DOHH2 (cell line): ENCODE measurements around the gene KRT6B.

Source experiments
- H3F3A ChIP-seq: fragments of 200-600 bp; sonication (generic), shearing (Covaris generic); 2 replicates; pipeline ENCODE4 v1.6.0; 2016; ENCODE audit warnings: antibody characterized with exemption, mild to moderate bottlenecking; ENCODE audit not compliant: control insufficient read depth, insufficient read depth
- H3K27ac ChIP-seq: fragments of 200-600 bp; sonication (generic); 2 replicates; pipeline ENCODE4 v1.5.1; 2014; ENCODE audit warnings: low read depth, mild to moderate bottlenecking, low read length, moderate library complexity
- H3K27me3 ChIP-seq: fragments of 200-600 bp; sonication (generic); 2 replicates; pipeline ENCODE4 v1.6.1; 2014; ENCODE audit warnings: mild to moderate bottlenecking, low read length, mixed read lengths; ENCODE audit not compliant: control insufficient read depth
- H3K36me3 ChIP-seq: fragments of 200-600 bp; sonication (generic); 2 replicates; pipeline ENCODE4 v1.6.1; 2014; ENCODE audit warnings: mild to moderate bottlenecking, low read length, moderate library complexity, mixed read lengths; ENCODE audit not compliant: control insufficient read depth
- H3K4me1 ChIP-seq: fragments of 200-600 bp; sonication (generic); 2 replicates; pipeline ENCODE4 v1.6.1; 2014; ENCODE audit warnings: mild to moderate bottlenecking, low read length, mixed read lengths; ENCODE audit not compliant: control insufficient read depth
- H3K4me2 ChIP-seq: fragments of 200-600 bp; sonication (generic); 2 replicates; pipeline ENCODE4 v1.6.0; 2014; ENCODE audit warnings: mild to moderate bottlenecking, low read length, moderate library complexity
- H3K4me3 ChIP-seq: fragments of 200-600 bp; sonication (generic); 2 replicates; pipeline ENCODE4 v1.5.1; 2014; ENCODE audit warnings: mild to moderate bottlenecking, low read length, mixed read lengths
- H3K79me2 ChIP-seq: fragments of 200-600 bp; sonication (generic); 2 replicates; pipeline ENCODE4 v1.6.1; 2014; ENCODE audit warnings: mild to moderate bottlenecking, low read length, mixed read lengths; ENCODE audit not compliant: control insufficient read depth
- H3K9me2 ChIP-seq: fragments of 200-600 bp; sonication (generic); replicated peaks from 2 replicates; pipeline ENCODE4 v1.6.1; 2014; ENCODE audit warnings: mild to moderate bottlenecking, low read length, mixed read lengths; ENCODE audit not compliant: control insufficient read depth
- H3K9me3 ChIP-seq: fragments of 200-600 bp; sonication (generic); 2 replicates; pipeline ENCODE4 v1.6.1; 2014; ENCODE audit warnings: antibody characterized with exemption, low read length, mixed read lengths; ENCODE audit not compliant: control insufficient read depth, insufficient read depth
- H4K20me1 ChIP-seq: fragments of 200-600 bp; sonication (generic); 2 replicates; pipeline ENCODE4 v1.6.0; 2014; ENCODE audit warnings: low read depth, mild to moderate bottlenecking, antibody characterized with exemption, low read length, moderate library complexity; ENCODE audit not compliant: control insufficient read depth, insufficient read depth
- EZH2phosphoT487 ChIP-seq: fragments of 200-600 bp; sonication (generic); IDR thresholded peaks from 2 replicates; pipeline ENCODE4 v1.6.1; 2017; ENCODE audit warnings: borderline replicate concordance, mild to moderate bottlenecking, antibody characterized with exemption, low read length, moderate library complexity, mixed read lengths
- TF ChIP-seq, protein P1 (sequence below): fragments of 200-600 bp; sonication (generic); IDR thresholded peaks from one replicate; pipeline ENCODE4 v1.5.1; 2014; ENCODE audit warnings: antibody characterized with exemption, mild to moderate bottlenecking, low read depth, low read length; ENCODE audit not compliant: poor library complexity, severe bottlenecking

Gene KRT6B

DNA sequence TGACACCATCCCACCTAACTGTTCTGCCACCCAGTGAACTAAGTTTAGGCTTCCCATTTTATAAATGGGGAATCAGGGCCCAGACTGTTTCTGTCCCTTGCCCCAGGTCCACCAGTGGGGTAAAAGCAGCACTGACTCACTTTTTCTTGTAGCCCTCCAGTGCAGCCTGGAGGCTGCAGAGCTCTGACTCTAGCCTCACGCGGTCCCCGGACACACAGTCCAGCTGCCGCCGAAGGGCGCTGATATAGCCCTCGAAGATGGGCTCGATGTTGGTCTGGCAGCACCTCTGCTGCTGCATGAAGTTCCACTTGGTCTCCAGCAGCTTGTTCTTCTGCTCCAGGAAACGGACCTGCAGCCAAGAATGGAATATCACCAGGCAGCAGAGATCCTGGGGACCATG, 48.4 kb downstream of the KRT6B start:
- H3K4me1 ChIP-seq = no peaks in the 10 kb centered on the region
- H3K36me3 ChIP-seq = no peaks in the 10 kb centered on the region
- H3K9me2 ChIP-seq = no peaks in the 10 kb centered on the region
- peaks cover 3% of the 10 kb centered on the region; the same call in 1 of the 2 replicates for H3K27me3 ChIP-seq
- no peaks in the 10 kb centered on the region for H3K79me2 ChIP-seq
- no peaks in the 10 kb centered on the region for H3K9me3 ChIP-seq
- TF ChIP-seq, protein P1, sequence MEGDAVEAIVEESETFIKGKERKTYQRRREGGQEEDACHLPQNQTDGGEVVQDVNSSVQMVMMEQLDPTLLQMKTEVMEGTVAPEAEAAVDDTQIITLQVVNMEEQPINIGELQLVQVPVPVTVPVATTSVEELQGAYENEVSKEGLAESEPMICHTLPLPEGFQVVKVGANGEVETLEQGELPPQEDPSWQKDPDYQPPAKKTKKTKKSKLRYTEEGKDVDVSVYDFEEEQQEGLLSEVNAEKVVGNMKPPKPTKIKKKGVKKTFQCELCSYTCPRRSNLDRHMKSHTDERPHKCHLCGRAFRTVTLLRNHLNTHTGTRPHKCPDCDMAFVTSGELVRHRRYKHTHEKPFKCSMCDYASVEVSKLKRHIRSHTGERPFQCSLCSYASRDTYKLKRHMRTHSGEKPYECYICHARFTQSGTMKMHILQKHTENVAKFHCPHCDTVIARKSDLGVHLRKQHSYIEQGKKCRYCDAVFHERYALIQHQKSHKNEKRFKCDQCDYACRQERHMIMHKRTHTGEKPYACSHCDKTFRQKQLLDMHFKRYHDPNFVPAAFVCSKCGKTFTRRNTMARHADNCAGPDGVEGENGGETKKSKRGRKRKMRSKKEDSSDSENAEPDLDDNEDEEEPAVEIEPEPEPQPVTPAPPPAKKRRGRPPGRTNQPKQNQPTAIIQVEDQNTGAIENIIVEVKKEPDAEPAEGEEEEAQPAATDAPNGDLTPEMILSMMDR = no peak
- no peak for TF ChIP-seq EZH2phosphoT487
- H4K20me1 ChIP-seq = no peaks in the 10 kb centered on the region
- H3K4me3 ChIP-seq = no peak overlapping the region
- no peaks in the 10 kb centered on the region for H3F3A ChIP-seq
- H3K27ac ChIP-seq = no peak overlapping the region
- no peak overlapping the region for H3K4me2 ChIP-seq

DNA sequence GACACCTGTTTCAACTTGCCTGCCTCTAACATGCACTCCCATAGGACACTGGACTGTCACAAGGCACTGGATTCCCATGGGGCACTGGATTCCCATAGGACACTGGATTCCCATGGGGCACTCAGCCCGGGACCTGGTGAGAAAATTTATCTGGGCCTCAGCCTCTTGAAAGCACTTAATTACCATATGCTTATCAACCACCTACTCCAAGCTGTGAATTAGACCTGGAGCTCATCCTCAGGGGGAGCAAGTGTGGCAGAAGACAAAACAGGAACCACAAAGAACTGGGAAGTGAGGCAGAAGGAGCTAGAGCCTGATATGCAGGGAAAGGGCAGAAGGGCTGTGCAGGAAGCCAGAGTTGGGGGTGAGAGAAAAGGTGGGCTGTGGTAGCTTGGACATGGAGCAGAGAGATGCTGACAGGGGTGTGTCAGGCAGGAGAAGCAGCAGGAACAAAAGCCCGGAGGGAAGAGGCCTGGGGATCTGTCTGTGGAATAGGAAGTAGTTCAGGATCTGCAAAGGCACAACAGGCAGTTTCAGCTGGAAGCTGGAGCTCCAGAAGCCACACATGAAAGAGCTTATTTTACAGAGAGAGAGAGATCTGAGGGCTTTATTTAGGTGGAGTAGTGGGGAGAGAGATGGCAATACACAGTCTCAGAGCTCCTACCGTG, 48.9 kb downstream of the KRT6B start:
- H3K27ac ChIP-seq = no peak overlapping the region
- H3K4me2 ChIP-seq = no peak overlapping the region
- no peaks in the 10 kb centered on the region for H3K9me3 ChIP-seq
- no peaks in the 10 kb centered on the region for H4K20me1 ChIP-seq
- H3K4me1 ChIP-seq = no peaks in the 10 kb centered on the region
- no peaks in the 10 kb centered on the region for H3K79me2 ChIP-seq
- H3K27me3 ChIP-seq = peaks cover 3% of the 10 kb centered on the region; the same call in 1 of the 2 replicates
- H3K4me3 ChIP-seq = no peak overlapping the region
- TF ChIP-seq EZH2phosphoT487 = no peak
- no peaks in the 10 kb centered on the region for H3K9me2 ChIP-seq
- H3K36me3 ChIP-seq = no peaks in the 10 kb centered on the region
- H3F3A ChIP-seq = no peaks in the 10 kb centered on the region

GRCh38 chr12:52402377-52402776, 49.6 kb downstream of the KRT6B start:
- H3K27ac ChIP-seq = no peak overlapping the region
- H4K20me1 ChIP-seq = no peaks in the 10 kb centered on the region
- no peak overlapping the region for H3K4me2 ChIP-seq
- no peaks in the 10 kb centered on the region for H3K79me2 ChIP-seq
- no peak overlapping the region for H3K4me3 ChIP-seq
- TF ChIP-seq, protein P1 = no peak
- no peak for TF ChIP-seq EZH2phosphoT487
- H3F3A ChIP-seq = no peaks in the 10 kb centered on the region
- H3K9me3 ChIP-seq = no peaks in the 10 kb centered on the region
- peaks cover 3% of the 10 kb centered on the region; the same call in 1 of the 2 replicates for H3K27me3 ChIP-seq
- no peaks in the 10 kb centered on the region for H3K36me3 ChIP-seq
- no peaks in the 10 kb centered on the region for H3K9me2 ChIP-seq
- no peaks in the 10 kb centered on the region for H3K4me1 ChIP-seq

GRCh38 chr12:52401926-52402325, 50.0 kb downstream of the KRT6B start:
- Histone ChIP-seq H3K4me3 (no peak overlapping the region), H3K9me2 (no peaks in the 10 kb centered on the region), H4K20me1 (no peaks in the 10 kb centered on the region), H3K27me3 (peaks cover 3% of the 10 kb centered on the region; the same call in 1 of the 2 replicates), H3F3A (no peaks in the 10 kb centered on the region), H3K4me1 (no peaks in the 10 kb centered on the region), H3K36me3 (no peaks in the 10 kb centered on the region), H3K27ac (no peak overlapping the region), H3K4me2 (no peak overlapping the region), H3K9me3 (no peaks in the 10 kb centered on the region), H3K79me2 (no peaks in the 10 kb centered on the region)
- TF ChIP-seq EZH2phosphoT487 = no peak
- TF ChIP-seq, protein P1 = no peak
